MM.1S (cell line): ENCODE data around the gene TMEM108.

ENCODE experiments used
- DNase-seq: peaks from one replicate; pipeline ENCODE4 v3.0.0-alpha.2; 2015
- H2AFZ ChIP-seq: fragments of 300-600 bp; sonication (generic); 2 replicates; pipeline ENCODE4 v1.6.0; 2016; ENCODE audit warnings: antibody characterized with exemption, low read length
- H3F3A ChIP-seq: fragments of 300-600 bp; sonication (generic); 2 replicates; pipeline ENCODE4 v1.6.1; 2016; ENCODE audit warnings: mild to moderate bottlenecking, antibody characterized with exemption, low read length, moderate library complexity, mixed read lengths; ENCODE audit not compliant: insufficient read depth
- H3K27ac ChIP-seq: fragments of 300-600 bp; sonication (generic); 2 replicates; pipeline ENCODE4 v1.5.1; 2016; ENCODE audit warnings: mild to moderate bottlenecking, low read length
- H3K27me3 ChIP-seq: fragments of 300-600 bp; sonication (generic); replicated peaks from 2 replicates; pipeline ENCODE4 v1.6.0; 2016; ENCODE audit warnings: low read length; ENCODE audit not compliant: insufficient read depth
- H3K36me3 ChIP-seq: fragments of 300-600 bp; sonication (generic); replicated peaks from 2 replicates; pipeline ENCODE4 v1.6.1; 2016; ENCODE audit warnings: mild to moderate bottlenecking, low read length, mixed read lengths; ENCODE audit not compliant: insufficient read depth
- H3K4me1 ChIP-seq: fragments of 300-600 bp; sonication (generic); 2 replicates; pipeline ENCODE4 v1.6.1; 2016; ENCODE audit warnings: low read length, mixed read lengths
- H3K4me2 ChIP-seq: fragments of 300-600 bp; sonication (generic); 2 replicates; pipeline ENCODE4 v1.6.0; 2016; ENCODE audit warnings: low read depth, low read length
- H3K4me3 ChIP-seq: fragments of 300-600 bp; sonication (generic); 2 replicates; pipeline ENCODE4 v1.5.1; 2016; ENCODE audit warnings: low read length, mixed read lengths
- H3K79me2 ChIP-seq: fragments of 300-600 bp; sonication (generic); 2 replicates; pipeline ENCODE4 v1.6.1; 2016; ENCODE audit warnings: mixed run types, low read length, mixed read lengths
- H3K9ac ChIP-seq: fragments of 300-600 bp; sonication (generic); 2 replicates; pipeline ENCODE4 v1.6.1; 2016; ENCODE audit warnings: low read length, mixed read lengths
- H3K9me2 ChIP-seq: fragments of 300-600 bp; sonication (generic); replicated peaks from 2 replicates; pipeline ENCODE4 v1.6.1; 2016; ENCODE audit warnings: mild to moderate bottlenecking, low read length, mixed read lengths; ENCODE audit not compliant: insufficient read depth
- H3K9me3 ChIP-seq: fragments of 300-600 bp; sonication (generic); replicated peaks from 2 replicates; pipeline ENCODE4 v1.6.1; 2016; ENCODE audit warnings: mild to moderate bottlenecking, low read length, mixed read lengths; ENCODE audit not compliant: insufficient read depth
- H4K20me1 ChIP-seq: fragments of 300-600 bp; sonication (generic); 2 replicates; pipeline ENCODE4 v1.6.1; 2016; ENCODE audit warnings: mild to moderate bottlenecking, low read length, moderate library complexity, mixed read lengths; ENCODE audit not compliant: insufficient read depth
- CTCF ChIP-seq: fragments of 300-600 bp; sonication (generic); IDR thresholded peaks from 2 replicates; pipeline ENCODE4 v1.5.1; 2016; ENCODE audit warnings: antibody characterized with exemption, low read length, mixed read lengths
- EZH2 ChIP-seq: fragments of 300-600 bp; sonication (generic); optimal IDR thresholded peaks from 2 replicates; pipeline ENCODE3; 2017; ENCODE audit warnings: low read depth, mild to moderate bottlenecking, antibody characterized with exemption, low read length, mixed read lengths
- EZH2phosphoT487 ChIP-seq: fragments of 300-600 bp; sonication (generic); IDR thresholded peaks from 2 replicates; pipeline ENCODE4 v1.6.1; 2018; ENCODE audit warnings: antibody characterized with exemption, low read length

The TMEM108 gene

GRCh38 chr3:133388696-133389395, 350.7 kb downstream of the TMEM108 start:
- Histone ChIP-seq H3F3A (no peaks in the 10 kb centered on the region), H4K20me1 (no peaks in the 10 kb centered on the region), H3K27ac (no peak overlapping the region), H3K4me2 (no peak overlapping the region), H3K79me2 (no peaks in the 10 kb centered on the region), H3K9me3 (no peaks in the 10 kb centered on the region), H3K4me3 (no peak overlapping the region), H2AFZ (no peak overlapping the region), H3K9ac (no peak overlapping the region), H3K36me3 (no peaks in the 10 kb centered on the region), H3K27me3 (no peaks in the 10 kb centered on the region), H3K9me2 (no peaks in the 10 kb centered on the region), H3K4me1 (no peaks in the 10 kb centered on the region)
- no peak for DNase-seq
- TF ChIP-seq EZH2phosphoT487, result no peak
- no peak for TF ChIP-seq EZH2
- TF ChIP-seq CTCF, result no peak

GRCh38 chr3:133390715-133391114, 352.5 kb downstream of the TMEM108 start:
- H3K27ac ChIP-seq, result no peak overlapping the region
- H3K9me2 ChIP-seq, result no peaks in the 10 kb centered on the region
- H4K20me1 ChIP-seq, result no peaks in the 10 kb centered on the region
- no peaks in the 10 kb centered on the region for H3F3A ChIP-seq
- H3K4me2 ChIP-seq, result no peak overlapping the region
- no peaks in the 10 kb centered on the region for H3K27me3 ChIP-seq
- H3K4me1 ChIP-seq, result peaks cover 9% of the 10 kb centered on the region
- no peak for TF ChIP-seq CTCF
- TF ChIP-seq EZH2phosphoT487, result no peak
- TF ChIP-seq EZH2, result no peak
- H3K4me3 ChIP-seq, result no peak overlapping the region
- H3K79me2 ChIP-seq, result no peaks in the 10 kb centered on the region
- no peaks in the 10 kb centered on the region for H3K9me3 ChIP-seq
- no peak for DNase-seq
- no peaks in the 10 kb centered on the region for H3K36me3 ChIP-seq
- no peak overlapping the region for H3K9ac ChIP-seq
- no peak overlapping the region for H2AFZ ChIP-seq

GRCh38 chr3:133393204-133393603, 355.0 kb downstream of the TMEM108 start:
- DNase-seq, result no peak
- Histone ChIP-seq H3K4me2 (no peak overlapping the region), H3F3A (no peaks in the 10 kb centered on the region), H3K9me2 (no peaks in the 10 kb centered on the region), H3K4me1 (peaks cover 9% of the 10 kb centered on the region), H3K4me3 (no peak overlapping the region), H3K9ac (no peak overlapping the region), H3K79me2 (no peaks in the 10 kb centered on the region), H2AFZ (no peak overlapping the region), H3K27ac (no peak overlapping the region), H4K20me1 (no peaks in the 10 kb centered on the region), H3K36me3 (no peaks in the 10 kb centered on the region), H3K9me3 (no peaks in the 10 kb centered on the region), H3K27me3 (no peaks in the 10 kb centered on the region)
- TF ChIP-seq EZH2, result no peak
- TF ChIP-seq EZH2phosphoT487, result no peak
- no peak for TF ChIP-seq CTCF
